T-helper 22 cell (primary cell): ENCODE measurements around the gene RFNG.

Source experiments
- DNase-seq: peaks from one replicate; pipeline ENCODE4 v3.0.0-alpha.2; 2020; ENCODE audit warnings: low read depth

RFNG gene

GRCh38 chr17:81999976-82000802 lies 51.4 kb downstream of the RFNG start:
- DNase-seq, result no peak

- no peak for DNase-seq
These were observed 52.0 kb downstream of the RFNG start for GRCh38 chr17:81999587-81999975.

GRCh38 chr17:81998691-81999438 lies 52.7 kb downstream of the RFNG start:
- DNase-seq, result no peak

- no peak for DNase-seq
These were observed 53.4 kb downstream of the RFNG start for GRCh38 chr17:81998212-81998611.
